ENCODE results near the gene EPN2.

GRCh38 chr17:19365833-19366636 is 128.9 kb downstream of the EPN2 start:
- TF ChIP-seq YY1 (IDR thresholded peaks at IDR 0.05) (no peak), RXRA (IDR thresholded peaks at IDR 0.05) (no peak), CTCF (IDR thresholded peaks at IDR 0.05; ENCODE audit: low read depth, low read length, missing input control) (no peak), FOXA2 (IDR thresholded peaks at IDR 0.05) (no peak), JUND (IDR thresholded peaks at IDR 0.05) (no peak), ZBTB33 (IDR thresholded peaks at IDR 0.05) (no peak), RAD21 (IDR thresholded peaks at IDR 0.05) (no peak), TAF1 (conservative IDR thresholded peaks at IDR 0.05) (no peak), SP1 (IDR thresholded peaks at IDR 0.05) (no peak), ATF3 (IDR thresholded peaks at IDR 0.05) (no peak), REST (IDR thresholded peaks at IDR 0.05) (no peak), MAX (IDR thresholded peaks at IDR 0.05) (no peak)

All from liver (tissue), 3 donors.